Gastroesophageal sphincter (tissue), 3 donors: ENCODE results near the gene FBXW10B.
"Not testable (repeated sequence)": the region's sequence is repeated elsewhere in the genome, so short reads cannot be mapped to it uniquely, and the experiment has no call there.

Source experiments
- CTCF ChIP-seq, 4 experiments: fragments of 200-600 bp in 2 of 4; fragments of 450-650 bp in 2 of 4; sonication (generic) in 1 of 4; IDR thresholded peaks; one replicate each; pipeline ENCODE4 v1.5.1; 2017 to 2019; ENCODE audit warnings: antibody characterized with exemption in 4 of 4, mild to moderate bottlenecking in 2 of 4, moderate library complexity in 2 of 4
- EP300 ChIP-seq: sonication (generic); formaldehyde crosslinking; IDR thresholded peaks from one replicate; pipeline ENCODE4 v1.6.1; 2017; ENCODE audit warnings: antibody characterized with exemption, mild to moderate bottlenecking
- POLR2A ChIP-seq, 2 donors: fragments of 450-650 bp; IDR thresholded peaks; one replicate each; pipeline ENCODE4 v1.6.1; 2017; ENCODE audit warnings: antibody characterized with exemption in 2 of 2, mild to moderate bottlenecking in 2 of 2, moderate library complexity in 1 of 2
- POLR2AphosphoS5 ChIP-seq: sonication (generic); formaldehyde crosslinking; IDR thresholded peaks from one replicate; pipeline ENCODE4 v1.6.1; 2017; ENCODE audit warnings: antibody characterized with exemption

GRCh38 chr17:15623255-15623654 lies 3.8 kb upstream of the FBXW10B start:
- not testable (repeated sequence) for TF ChIP-seq CTCF (IDR thresholded peaks at IDR 0.05); POLR2A (IDR thresholded peaks at IDR 0.05); POLR2AphosphoS5; EP300
